Measurements from ENCODE around the gene MYO9B.

DNA sequence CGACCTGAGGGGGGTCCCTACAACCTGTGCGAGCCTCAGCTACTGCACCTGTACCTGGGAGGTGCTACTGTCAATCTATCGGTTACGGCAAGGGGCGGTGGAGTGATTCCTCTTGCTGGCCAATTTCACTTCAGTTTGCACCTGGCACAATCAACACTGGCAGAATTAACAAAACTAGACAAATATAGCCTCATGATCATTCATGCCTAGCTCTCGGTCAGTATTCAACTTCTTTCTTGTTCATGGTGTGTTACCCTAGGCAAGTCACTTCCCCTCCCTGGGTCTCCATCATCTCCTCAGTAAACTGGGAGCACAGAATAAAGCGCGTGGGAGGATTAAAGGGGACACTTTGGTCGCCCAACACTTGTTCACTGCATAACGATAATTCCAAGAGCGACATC lies 943 bp upstream of the MYO9B start:
- TF ChIP-seq POLR2AphosphoS5 (IDR thresholded peaks at IDR 0.05; ENCODE audit: borderline replicate concordance, low read depth, low read length), result no peak
- TF ChIP-seq EZH2 (IDR thresholded peaks at IDR 0.05), result no peak
